ENCODE results near the gene BMP7.

Gene BMP7

DNA sequence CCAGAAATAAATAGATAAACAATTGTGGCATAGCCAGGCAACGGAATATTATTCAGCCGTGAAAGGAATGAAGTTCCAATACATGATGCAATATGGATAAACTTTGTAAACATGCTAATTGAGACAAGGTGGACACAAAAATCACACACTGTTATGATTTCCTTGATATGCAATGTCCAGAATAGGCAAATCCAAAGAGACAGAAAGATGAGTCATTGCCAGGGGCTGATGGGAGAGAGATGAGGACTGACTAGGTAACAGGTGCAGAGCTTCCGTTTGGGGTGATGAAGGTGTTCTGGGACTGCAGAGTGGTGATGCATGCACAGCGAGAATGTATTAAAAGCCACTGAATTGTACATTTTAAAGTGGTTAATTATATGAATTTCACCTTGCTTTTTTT, 32.0 kb upstream of the BMP7 start:
- no peak overlapping the region for H4K8ac ChIP-seq (ENCODE audit: low read depth, low read length)
- H3K4me2 ChIP-seq (ENCODE audit: insufficient read depth, low read length, poor library complexity, severe bottlenecking) = no peak overlapping the region
- no peak overlapping the region for H3K9ac ChIP-seq (ENCODE audit: low read depth, low read length, poor library complexity)
- no peak overlapping the region for H2BK12ac ChIP-seq (ENCODE audit: low read length)
- no peak overlapping the region for H2BK15ac ChIP-seq (ENCODE audit: low read length)
- no peak overlapping the region for H3K23ac ChIP-seq (ENCODE audit: low read depth, low read length, poor library complexity)
- H2AFZ ChIP-seq (ENCODE audit: low read length) = no peak overlapping the region
- H3K14ac ChIP-seq (ENCODE audit: low read length) = no peak overlapping the region
- no peak overlapping the region for H3K4ac ChIP-seq (ENCODE audit: low read length)
- H4K91ac ChIP-seq (ENCODE audit: low read depth, low read length, poor library complexity) = no peak overlapping the region
- no peaks in the 10 kb centered on the region for H3K79me1 ChIP-seq (ENCODE audit: low read depth, low read length)
- no peak overlapping the region for H3K18ac ChIP-seq (ENCODE audit: low read length)
- no peaks in the 10 kb centered on the region for H3K27me3 ChIP-seq (ENCODE audit: control insufficient read depth in 3 of 3, insufficient read depth in 3 of 3, low read depth in 1 of 3, low read length in 3 of 3)
- no peak overlapping the region for H2BK120ac ChIP-seq (ENCODE audit: low read depth, low read length)
- no peaks in the 10 kb centered on the region for H3K36me3 ChIP-seq (replicated peaks in 1 of 2; ENCODE audit: control insufficient read depth in 2 of 2, insufficient read depth in 2 of 2, low read length in 2 of 2)
- H3K27ac ChIP-seq (replicated peaks; ENCODE audit: low read length) = no peak overlapping the region
- H3K4me1 ChIP-seq (ENCODE audit: control insufficient read depth in 2 of 2, insufficient read depth in 1 of 2, low read depth in 1 of 2, low read length in 2 of 2) = peaks cover 10 to 14% of the 10 kb centered on the region in 2 donors
- H2BK5ac ChIP-seq (ENCODE audit: low read length) = no peak overlapping the region
- no peak for DNase-seq (ENCODE audit: low spot score)
- no peak overlapping the region for H2AK5ac ChIP-seq (ENCODE audit: low read depth, low read length)
- H3K9me3 ChIP-seq (replicated peaks in 1 of 2; ENCODE audit: control insufficient read depth in 2 of 2, insufficient read depth in 1 of 2, low read depth in 1 of 2, low read length in 2 of 2) = no peaks in the 10 kb centered on the region
- no peak overlapping the region for H3K4me3 ChIP-seq (ENCODE audit: low read length in 2 of 2)
- no CpG with 5 or more reads among the region's 4 CpGs for WGBS, 2 donors (ENCODE audit: extremely low coverage in 2 of 2, insufficient read length in 2 of 2, insufficient replicate concordance in 1 of 2)

DNA sequence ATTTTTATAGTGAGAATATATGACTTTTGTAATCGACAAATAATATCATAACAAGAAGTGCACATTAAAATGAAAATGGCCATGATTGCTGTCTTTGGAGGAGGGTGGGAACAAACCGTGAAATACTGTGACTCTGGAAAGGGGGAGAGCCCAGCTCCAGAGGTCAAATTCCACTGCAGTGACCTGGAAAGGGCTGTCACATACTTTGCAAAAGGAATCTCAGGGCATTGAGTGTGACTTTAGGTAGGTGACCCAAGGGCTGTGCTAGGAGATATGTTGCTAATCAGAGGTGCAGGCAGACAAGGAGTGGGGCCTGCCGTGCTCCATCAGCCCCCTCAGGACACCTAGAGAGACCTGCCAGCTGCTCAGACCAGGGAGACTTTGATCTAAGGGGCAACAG, 28.1 kb upstream of the BMP7 start:
- Histone ChIP-seq H3K4me2 (ENCODE audit: insufficient read depth, low read length, poor library complexity, severe bottlenecking) (no peak overlapping the region), H4K91ac (ENCODE audit: low read depth, low read length, poor library complexity) (no peak overlapping the region), H3K23ac (ENCODE audit: low read depth, low read length, poor library complexity) (no peak overlapping the region), H2AFZ (ENCODE audit: low read length) (peak overlapping the region; percentile 6), H3K14ac (ENCODE audit: low read length) (no peak overlapping the region), H3K9ac (ENCODE audit: low read depth, low read length, poor library complexity) (no peak overlapping the region), H2BK120ac (ENCODE audit: low read depth, low read length) (peak overlapping the region; percentile 19), H3K4ac (ENCODE audit: low read length) (no peak overlapping the region), H3K27ac (replicated peaks; ENCODE audit: low read length) (peak overlapping the region; percentile 80), H3K9me3 (replicated peaks in 1 of 2; ENCODE audit: control insufficient read depth in 2 of 2, insufficient read depth in 1 of 2, low read depth in 1 of 2, low read length in 2 of 2) (peaks cover 0 to 6% of the 10 kb centered on the region in 2 donors), H2BK12ac (ENCODE audit: low read length) (peak overlapping the region; percentile 0), H2BK15ac (ENCODE audit: low read length) (no peak overlapping the region), H2BK5ac (ENCODE audit: low read length) (no peak overlapping the region), H3K4me1 (ENCODE audit: control insufficient read depth in 2 of 2, insufficient read depth in 1 of 2, low read depth in 1 of 2, low read length in 2 of 2) (peaks cover 20 to 23% of the 10 kb centered on the region in 2 donors), H2AK5ac (ENCODE audit: low read depth, low read length) (no peak overlapping the region), H3K79me1 (ENCODE audit: low read depth, low read length) (no peaks in the 10 kb centered on the region), H4K8ac (ENCODE audit: low read depth, low read length) (no peak overlapping the region), H3K18ac (ENCODE audit: low read length) (peak overlapping the region; percentile 13), H3K4me3 (ENCODE audit: low read length in 2 of 2) (no peak overlapping the region), H3K27me3 (ENCODE audit: control insufficient read depth in 3 of 3, insufficient read depth in 3 of 3, low read depth in 1 of 3, low read length in 3 of 3) (no peaks in the 10 kb centered on the region), H3K36me3 (replicated peaks in 1 of 2; ENCODE audit: control insufficient read depth in 2 of 2, insufficient read depth in 2 of 2, low read length in 2 of 2) (no peaks in the 10 kb centered on the region)
- peak; percentile 49 for DNase-seq (ENCODE audit: low spot score)
- WGBS, 2 donors (ENCODE audit: extremely low coverage in 2 of 2, insufficient read length in 2 of 2, insufficient replicate concordance in 1 of 2) = no CpG with 5 or more reads among the region's 3 CpGs

DNA sequence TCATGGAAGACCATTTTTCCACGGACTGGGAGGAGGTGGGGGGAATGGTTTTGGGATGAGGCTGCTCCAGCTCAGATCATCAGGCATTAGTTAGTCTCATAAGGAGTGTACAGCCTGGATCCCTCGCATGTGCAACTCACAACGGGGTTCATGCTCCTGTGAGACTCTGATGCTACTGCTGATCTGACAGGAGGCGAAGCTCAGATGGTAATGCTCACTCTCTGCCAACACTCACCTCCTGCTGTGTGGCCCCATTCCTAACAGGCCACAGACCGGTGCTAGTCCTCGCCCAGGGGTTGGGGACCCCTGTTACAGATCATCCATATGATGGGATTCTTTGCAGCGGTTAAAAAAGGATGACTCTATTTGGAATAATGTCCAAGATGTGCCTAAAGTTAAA, 27.6 kb upstream of the BMP7 start:
- H3K79me1 ChIP-seq (ENCODE audit: low read depth, low read length) = no peaks in the 10 kb centered on the region
- no peak overlapping the region for H3K23ac ChIP-seq (ENCODE audit: low read depth, low read length, poor library complexity)
- peak overlapping the region; percentile 78 for H3K18ac ChIP-seq (ENCODE audit: low read length)
- H3K4me2 ChIP-seq (ENCODE audit: insufficient read depth, low read length, poor library complexity, severe bottlenecking) = no peak overlapping the region
- no peaks in the 10 kb centered on the region for H3K36me3 ChIP-seq (replicated peaks in 1 of 2; ENCODE audit: control insufficient read depth in 2 of 2, insufficient read depth in 2 of 2, low read length in 2 of 2)
- H2AK5ac ChIP-seq (ENCODE audit: low read depth, low read length) = no peak overlapping the region
- H3K27ac ChIP-seq (replicated peaks; ENCODE audit: low read length) = peak overlapping the region; percentile 14
- H2BK5ac ChIP-seq (ENCODE audit: low read length) = no peak overlapping the region
- no peak overlapping the region for H2BK15ac ChIP-seq (ENCODE audit: low read length)
- no peak overlapping the region for H3K4ac ChIP-seq (ENCODE audit: low read length)
- H2BK120ac ChIP-seq (ENCODE audit: low read depth, low read length) = no peak overlapping the region
- H3K27me3 ChIP-seq (ENCODE audit: control insufficient read depth in 3 of 3, insufficient read depth in 3 of 3, low read depth in 1 of 3, low read length in 3 of 3) = no peaks in the 10 kb centered on the region
- no peak for DNase-seq (ENCODE audit: low spot score)
- peaks cover 23 to 25% of the 10 kb centered on the region in 2 donors for H3K4me1 ChIP-seq (ENCODE audit: control insufficient read depth in 2 of 2, insufficient read depth in 1 of 2, low read depth in 1 of 2, low read length in 2 of 2)
- no peak overlapping the region for H2AFZ ChIP-seq (ENCODE audit: low read length)
- no peak overlapping the region for H3K4me3 ChIP-seq (ENCODE audit: low read length in 2 of 2)
- no peak overlapping the region for H3K14ac ChIP-seq (ENCODE audit: low read length)
- H4K91ac ChIP-seq (ENCODE audit: low read depth, low read length, poor library complexity) = no peak overlapping the region
- H3K9ac ChIP-seq (ENCODE audit: low read depth, low read length, poor library complexity) = no peak overlapping the region
- peak overlapping the region; percentile 25 for H2BK12ac ChIP-seq (ENCODE audit: low read length)
- peaks cover 0 to 6% of the 10 kb centered on the region in 2 donors for H3K9me3 ChIP-seq (replicated peaks in 1 of 2; ENCODE audit: control insufficient read depth in 2 of 2, insufficient read depth in 1 of 2, low read depth in 1 of 2, low read length in 2 of 2)
- no peak overlapping the region for H4K8ac ChIP-seq (ENCODE audit: low read depth, low read length)
- WGBS, 2 donors (ENCODE audit: extremely low coverage in 2 of 2, insufficient read length in 2 of 2, insufficient replicate concordance in 1 of 2) = no CpG with 5 or more reads among the region's 7 CpGs

DNA sequence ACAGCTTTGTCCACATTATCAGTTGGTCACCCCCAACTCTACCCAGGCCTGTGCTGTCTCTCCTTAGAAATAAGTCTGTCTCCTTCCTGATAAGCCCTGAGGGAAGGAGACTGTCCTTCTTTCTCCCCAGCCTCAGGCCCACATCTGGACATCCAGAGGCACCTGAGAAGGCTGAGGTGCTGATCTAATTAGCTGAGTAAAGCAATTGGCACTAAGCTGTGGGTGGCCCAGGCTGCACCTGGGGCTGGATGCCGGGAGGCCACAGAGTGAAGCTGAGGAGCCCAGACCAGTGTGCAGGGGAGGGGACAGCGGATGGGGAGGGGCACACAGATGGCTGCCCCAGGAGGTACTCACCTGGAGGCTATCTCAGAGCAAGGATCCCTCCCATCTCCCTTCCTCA, 26.2 kb upstream of the BMP7 start:
- Histone ChIP-seq H3K4me2 (ENCODE audit: insufficient read depth, low read length, poor library complexity, severe bottlenecking) (no peak overlapping the region), H2AK5ac (ENCODE audit: low read depth, low read length) (peak overlapping the region; percentile 5), H2BK120ac (ENCODE audit: low read depth, low read length) (no peak overlapping the region), H3K23ac (ENCODE audit: low read depth, low read length, poor library complexity) (no peak overlapping the region), H3K79me1 (ENCODE audit: low read depth, low read length) (no peaks in the 10 kb centered on the region), H3K4ac (ENCODE audit: low read length) (no peak overlapping the region), H3K27ac (replicated peaks; ENCODE audit: low read length) (no peak overlapping the region), H4K91ac (ENCODE audit: low read depth, low read length, poor library complexity) (no peak overlapping the region), H3K4me3 (ENCODE audit: low read length in 2 of 2) (no peak overlapping the region), H4K8ac (ENCODE audit: low read depth, low read length) (no peak overlapping the region), H2BK15ac (ENCODE audit: low read length) (peak overlapping the region; percentile 46), H3K27me3 (ENCODE audit: control insufficient read depth in 3 of 3, insufficient read depth in 3 of 3, low read depth in 1 of 3, low read length in 3 of 3) (no peaks in the 10 kb centered on the region), H2BK12ac (ENCODE audit: low read length) (peak overlapping the region; percentile 49), H3K18ac (ENCODE audit: low read length) (peak overlapping the region; percentile 61), H3K36me3 (replicated peaks in 1 of 2; ENCODE audit: control insufficient read depth in 2 of 2, insufficient read depth in 2 of 2, low read length in 2 of 2) (no peaks in the 10 kb centered on the region), H2BK5ac (ENCODE audit: low read length) (no peak overlapping the region), H3K9ac (ENCODE audit: low read depth, low read length, poor library complexity) (no peak overlapping the region), H2AFZ (ENCODE audit: low read length) (no peak overlapping the region), H3K9me3 (replicated peaks in 1 of 2; ENCODE audit: control insufficient read depth in 2 of 2, insufficient read depth in 1 of 2, low read depth in 1 of 2, low read length in 2 of 2) (peaks cover 0 to 6% of the 10 kb centered on the region in 2 donors), H3K14ac (ENCODE audit: low read length) (no peak overlapping the region), H3K4me1 (ENCODE audit: control insufficient read depth in 2 of 2, insufficient read depth in 1 of 2, low read depth in 1 of 2, low read length in 2 of 2) (peaks cover 37% of the 10 kb centered on the region in 2 donors)
- no CpG with 5 or more reads among the region's 2 CpGs for WGBS, 2 donors (ENCODE audit: extremely low coverage in 2 of 2, insufficient read length in 2 of 2, insufficient replicate concordance in 1 of 2)
- DNase-seq (ENCODE audit: low spot score) = no peak

Measured in neuronal stem cell (in vitro differentiated cells).